Spleen (tissue), 11 donors: ENCODE measurements around the gene PIAS1. TPM values are rescaled to one million over a fixed set of nuclear protein-coding genes. Genes with fewer than 3 reads are reported as not detected.
A peak's percentile ranks its signal among the peaks of the same experiment; 100 is the strongest.

Experiments
- DNase-seq: peaks from one replicate; pipeline ENCODE4 v3.0.0-alpha.2; 2020
- H3K27ac ChIP-seq, 8 donors: fragments of 200-600 bp; sonication (generic) in 7 of 8; 1 replicate in 4 of 8; 2 replicates in 4 of 8; pipeline versions ENCODE4 v1.5.0 to v1.8.0; 2016 to 2021; ENCODE audit warnings: inconsistent platforms in 4 of 8, mild to moderate bottlenecking in 4 of 8, moderate library complexity in 1 of 8
- H3K27me3 ChIP-seq, 7 donors: fragments of 200-600 bp; sonication (generic) in 6 of 7; replicated peaks in 1 of 7; 1 replicate in 4 of 7; 2 replicates in 3 of 7; pipeline versions ENCODE4 v1.5.0 to v1.8.0; 2016 to 2021; ENCODE audit warnings: inconsistent platforms in 3 of 7, mild to moderate bottlenecking in 1 of 7
- H3K36me3 ChIP-seq, 6 donors: fragments of 200-600 bp; sonication (generic) in 5 of 6; 1 replicate in 4 of 6; 2 replicates in 2 of 6; pipeline versions ENCODE4 v1.5.0 to v1.8.0; 2016 to 2021; ENCODE audit warnings: inconsistent platforms in 2 of 6
- H3K4me1 ChIP-seq, 6 donors: fragments of 200-600 bp; sonication (generic) in 5 of 6; 1 replicate in 3 of 6; 2 replicates in 3 of 6; pipeline versions ENCODE4 v1.5.0 to v1.8.0; 2016 to 2021; ENCODE audit warnings: inconsistent platforms in 3 of 6
- H3K4me3 ChIP-seq, 8 donors: fragments of 200-600 bp; sonication (generic) in 7 of 8; 1 replicate in 4 of 8; 2 replicates in 4 of 8; pipeline versions ENCODE4 v1.5.0 to v1.8.0; 2016 to 2021; ENCODE audit warnings: inconsistent platforms in 4 of 8, mild to moderate bottlenecking in 4 of 8, moderate library complexity in 2 of 8
- H3K9me3 ChIP-seq, 8 donors: fragments of 200-600 bp; sonication (generic) in 7 of 8; 1 replicate in 4 of 8; 2 replicates in 4 of 8; pipeline versions ENCODE4 v1.5.0 to v1.8.0; 2016 to 2021; ENCODE audit warnings: inconsistent platforms in 4 of 8
- POLR2A ChIP-seq, 3 donors: fragments of 450-650 bp; IDR thresholded peaks; one replicate each; pipeline ENCODE4 v1.5.1; 2017; ENCODE audit warnings: antibody characterized with exemption in 3 of 3, mild to moderate bottlenecking in 1 of 3
- POLR2AphosphoS5 ChIP-seq, 3 donors: sonication (generic); formaldehyde crosslinking; IDR thresholded peaks; one replicate each; pipeline ENCODE4 v1.5.1; 2017; ENCODE audit warnings: antibody characterized with exemption in 3 of 3
- WGBS, 5 donors: extraction: QIAGEN DNeasy Blood & Tissue Kit in 3 of 5; methylation state at CpG; one replicate each; pipeline versions ENCODE4 v1.1.5 to v1.1.7; 2013 to 2018; 5-methylcytosine and 5-hydroxymethylcytosine counted together
- intact Hi-C: fragments of 100-400 bp; cut with DNase I; formaldehyde crosslinking; loops from one replicate; pipeline ENCODE4 v1.15.0; 2023; ENCODE audit warnings: low total_unique reads
- polyA plus RNA-seq, 3 donors: library from polyadenylated mRNA; stranded (reverse); fragments of 200-250 nt; gene quantifications; one replicate each; pipeline ENCODE4 v1.2.1, GENCODE V29; 2013
- total RNA-seq, 7 donors: library from RNA; depleted of rRNA in 3 of 7; stranded (reverse); fragments of >200 nt in 3 of 7; fragmentation: NEBNext Ultra II Directional in 4 of 7; extraction: Animal tissue kit (Norgen Biotek cat#: 25700) in 4 of 7; gene quantifications; one replicate each; pipeline versions ENCODE4 v1.1.0 to v1.2.1, GENCODE V29; 2016 to 2021
- TF ChIP-seq, protein P1 (sequence below), 11 experiments: fragments of 200-600 bp in 7 of 11; fragments of 450-650 bp in 4 of 11; sonication (generic) in 4 of 11; IDR thresholded peaks in 8 of 11; conservative IDR thresholded peaks in 3 of 11; 1 replicate in 7 of 11; 2 replicates in 4 of 11; pipeline versions ENCODE4 v1.4.0 to v1.8.0; 2016 to 2021; ENCODE audit warnings: antibody characterized with exemption in 11 of 11, inconsistent platforms in 4 of 11, mild to moderate bottlenecking in 1 of 11
- donor health status: healthy with polysubstance abuse.
- donor health status: DM: no; HTN: no; CAD: no; lungs with moderate emphysema.
- donor health status: DM: no; HTN: no; CAD: no.
- donor health status: Bipolar disorder and iron deficiency.
- donor health status: healthy.
- donor health status: DM: no; HTN: no; CAD: no.
- donor health status: DM: yes; HTN: yes; CAD: no.

The PIAS1 gene
- total and polyA plus RNA-seq, 10 donors: 12.0 to 104 (median 64.7) TPM

DNA sequence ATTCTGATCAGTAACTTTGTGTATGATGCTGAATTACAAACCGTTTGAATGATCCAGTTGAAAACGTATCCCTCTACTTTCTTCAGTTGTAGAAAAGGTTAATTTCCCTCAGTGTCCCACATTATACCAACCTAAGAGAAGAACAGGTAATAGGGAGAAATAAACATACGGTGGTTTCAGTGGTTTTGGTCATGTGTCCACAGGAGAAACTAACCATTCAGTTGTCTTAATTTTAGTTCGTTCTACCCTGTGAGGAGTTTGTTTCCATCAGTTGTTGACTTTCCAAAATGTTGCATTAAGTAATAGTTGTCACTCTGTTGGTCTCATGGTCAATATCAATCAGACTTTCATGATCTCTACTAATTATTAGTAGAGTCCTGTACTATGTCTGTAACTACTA is 135.9 kb downstream of the PIAS1 start:
- no peak for DNase-seq
- TF ChIP-seq, protein P1, sequence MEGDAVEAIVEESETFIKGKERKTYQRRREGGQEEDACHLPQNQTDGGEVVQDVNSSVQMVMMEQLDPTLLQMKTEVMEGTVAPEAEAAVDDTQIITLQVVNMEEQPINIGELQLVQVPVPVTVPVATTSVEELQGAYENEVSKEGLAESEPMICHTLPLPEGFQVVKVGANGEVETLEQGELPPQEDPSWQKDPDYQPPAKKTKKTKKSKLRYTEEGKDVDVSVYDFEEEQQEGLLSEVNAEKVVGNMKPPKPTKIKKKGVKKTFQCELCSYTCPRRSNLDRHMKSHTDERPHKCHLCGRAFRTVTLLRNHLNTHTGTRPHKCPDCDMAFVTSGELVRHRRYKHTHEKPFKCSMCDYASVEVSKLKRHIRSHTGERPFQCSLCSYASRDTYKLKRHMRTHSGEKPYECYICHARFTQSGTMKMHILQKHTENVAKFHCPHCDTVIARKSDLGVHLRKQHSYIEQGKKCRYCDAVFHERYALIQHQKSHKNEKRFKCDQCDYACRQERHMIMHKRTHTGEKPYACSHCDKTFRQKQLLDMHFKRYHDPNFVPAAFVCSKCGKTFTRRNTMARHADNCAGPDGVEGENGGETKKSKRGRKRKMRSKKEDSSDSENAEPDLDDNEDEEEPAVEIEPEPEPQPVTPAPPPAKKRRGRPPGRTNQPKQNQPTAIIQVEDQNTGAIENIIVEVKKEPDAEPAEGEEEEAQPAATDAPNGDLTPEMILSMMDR (IDR thresholded peaks at IDR 0.05 in 8 of 11, conservative IDR thresholded peaks at IDR 0.05 in 3 of 11): no peak
- TF ChIP-seq POLR2A (IDR thresholded peaks at IDR 0.05) (no peak), POLR2AphosphoS5 (IDR thresholded peaks at IDR 0.05) (no peak)
- no peak overlapping the region for H3K4me3 ChIP-seq
- H3K4me1 ChIP-seq: peaks cover 0 to 3% (median 0%) of the 10 kb centered on the region in 6 donors
- no peak overlapping the region for H3K27ac ChIP-seq
- peaks cover 0 to 100% (median 56%) of the 10 kb centered on the region in 6 donors for H3K36me3 ChIP-seq
- H3K9me3 ChIP-seq: no peaks in the 10 kb centered on the region
- intact Hi-C loops: no loop called here
- WGBS, 5 donors: 79 to 88% (median 82%) methylated on average over 4 of the region's 4 CpGs
- H3K27me3 ChIP-seq: no peaks in the 10 kb centered on the region

DNA sequence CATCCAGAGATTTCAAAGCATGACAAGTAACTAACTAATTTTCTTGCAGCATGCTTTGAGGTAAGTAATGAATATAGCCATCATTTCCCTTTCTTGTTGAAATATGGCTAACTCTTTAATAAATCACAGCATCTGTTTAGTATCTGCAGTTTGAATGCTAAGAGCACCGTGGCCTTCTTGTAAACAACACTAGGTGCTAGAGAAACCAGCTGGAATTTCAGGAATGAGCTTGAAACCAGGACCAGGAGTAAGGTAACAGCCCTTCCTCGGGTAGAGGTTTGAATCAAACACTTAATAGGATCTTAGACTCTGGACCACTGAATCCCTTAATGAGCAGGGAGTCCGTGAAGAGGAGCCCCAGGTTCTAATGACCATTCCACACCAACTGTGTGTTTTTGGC is 137.4 kb downstream of the PIAS1 start:
- Histone ChIP-seq H3K27me3 (no peaks in the 10 kb centered on the region), H3K27ac (no peak overlapping the region), H3K9me3 (no peaks in the 10 kb centered on the region), H3K4me1 (peaks cover 0 to 3% (median 0%) of the 10 kb centered on the region in 6 donors), H3K36me3 (peaks cover 0 to 100% (median 46%) of the 10 kb centered on the region in 6 donors), H3K4me3 (no peak overlapping the region)
- TF ChIP-seq POLR2A (IDR thresholded peaks at IDR 0.05): no peak
- no peak for TF ChIP-seq POLR2AphosphoS5 (IDR thresholded peaks at IDR 0.05)
- TF ChIP-seq, protein P1 (IDR thresholded peaks at IDR 0.05 in 8 of 11, conservative IDR thresholded peaks at IDR 0.05 in 3 of 11): no peak
- 72 to 86% (median 80%) methylated on average over 3 of the region's 3 CpGs for WGBS, 5 donors
- intact Hi-C loops: no loop called here
- no peak for DNase-seq

DNA sequence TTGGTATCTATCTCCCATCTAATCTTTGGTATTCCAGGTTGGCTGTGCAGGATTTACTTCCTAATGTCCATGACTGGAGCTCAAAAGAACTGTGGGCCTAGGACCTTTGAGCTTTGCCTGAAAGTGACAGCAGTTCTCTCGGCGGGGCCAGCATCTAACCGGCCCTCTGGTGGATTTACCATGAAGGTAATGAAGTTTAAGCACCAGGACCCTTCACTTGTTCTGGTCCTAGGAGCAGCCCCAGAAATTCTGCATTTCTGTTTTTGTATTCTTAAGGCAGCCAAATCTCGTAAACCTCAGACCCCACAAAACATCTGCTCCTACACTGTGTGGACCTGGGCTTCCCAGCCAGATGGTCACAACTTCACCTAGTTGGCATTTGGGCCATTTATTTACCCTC is 138.0 kb downstream of the PIAS1 start:
- WGBS, 5 donors: 88 to 96% (median 93%) methylated on average over 4 of the region's 4 CpGs
- peaks cover 0 to 99% (median 43%) of the 10 kb centered on the region in 6 donors for H3K36me3 ChIP-seq

DNA sequence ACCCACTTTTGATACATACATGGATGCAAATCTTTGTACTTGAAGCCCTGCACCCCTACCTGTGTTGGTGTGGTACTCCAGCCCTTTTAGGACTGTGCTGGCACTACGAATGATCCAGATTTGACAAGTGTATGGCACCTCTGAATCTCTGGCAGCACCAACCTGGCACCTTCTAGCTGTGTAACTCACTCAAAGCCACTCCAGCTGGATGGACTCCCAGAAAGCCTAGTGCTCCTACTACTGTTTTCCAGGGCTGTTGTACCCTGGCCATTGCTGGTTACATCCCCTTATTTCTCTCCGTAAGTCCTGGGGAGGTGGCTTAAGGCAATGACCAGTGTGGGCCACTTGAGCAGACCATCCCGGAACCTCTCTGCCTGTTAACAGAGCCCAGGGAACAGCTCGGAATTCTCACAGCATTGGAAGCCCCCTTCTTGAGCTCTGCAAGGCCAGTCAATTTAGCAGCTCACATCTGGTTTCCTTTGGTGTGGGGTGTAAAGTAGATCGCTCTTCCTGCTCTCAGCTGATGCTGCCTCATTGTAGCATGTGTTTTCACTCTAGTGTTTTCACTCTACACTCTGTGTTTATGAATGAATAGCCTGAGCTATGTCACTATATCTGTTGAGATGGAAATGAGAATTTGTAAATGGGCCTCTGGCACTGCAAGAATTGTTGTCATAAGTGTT is 138.8 kb downstream of the PIAS1 start:
- Histone ChIP-seq H3K27me3 (no peaks in the 10 kb centered on the region), H3K27ac (peak overlapping the region in 1 of 8 donors; percentile 11), H3K36me3 (peaks cover 0 to 99% (median 37%) of the 10 kb centered on the region in 6 donors), H3K4me1 (peaks cover 0 to 7% (median 2%) of the 10 kb centered on the region in 6 donors), H3K9me3 (no peaks in the 10 kb centered on the region), H3K4me3 (no peak overlapping the region)
- intact Hi-C loops: no loop called here
- TF ChIP-seq, protein P1 (IDR thresholded peaks at IDR 0.05 in 8 of 11, conservative IDR thresholded peaks at IDR 0.05 in 3 of 11): no peak
- TF ChIP-seq POLR2AphosphoS5 (IDR thresholded peaks at IDR 0.05): no peak
- no peak for TF ChIP-seq POLR2A (IDR thresholded peaks at IDR 0.05)
- no peak for DNase-seq
- 81 to 96% (median 95%) methylated on average over 3 to 5 of the region's 5 CpGs for WGBS, 5 donors

More for the DNA sequence above, 138.0 kb downstream of the PIAS1 start:
- no peak for DNase-seq
- Histone ChIP-seq H3K4me3 (no peak overlapping the region), H3K4me1 (peaks cover 0 to 3% (median 0%) of the 10 kb centered on the region in 6 donors), H3K27me3 (no peaks in the 10 kb centered on the region), H3K27ac (peak overlapping the region in 1 of 8 donors; percentile 11), H3K9me3 (no peaks in the 10 kb centered on the region)
- intact Hi-C loops: no loop called here
- TF ChIP-seq POLR2AphosphoS5 (IDR thresholded peaks at IDR 0.05) (no peak), POLR2A (IDR thresholded peaks at IDR 0.05) (no peak)
- TF ChIP-seq, protein P1 (IDR thresholded peaks at IDR 0.05 in 8 of 11, conservative IDR thresholded peaks at IDR 0.05 in 3 of 11): no peak
